ENCODE measurements around the gene PLET1.

The PLET1 gene

GRCh38 chr11:112226831-112227401, 33.7 kb downstream of the PLET1 start:
- TF ChIP-seq POLR2AphosphoS5 (IDR thresholded peaks at IDR 0.05; ENCODE audit: low read depth): no peak
- Histone ChIP-seq H3K27ac (replicated peaks) (peak overlapping the region; percentile 93), H3K4me3 (replicated peaks; ENCODE audit: insufficient read depth, low read length) (peak overlapping the region; percentile 72), H3K27me3 (ENCODE audit: insufficient read depth, poor library complexity, severe bottlenecking) (no peaks in the 10 kb centered on the region)
- DNase-seq (ENCODE audit: low read depth in 1 of 2, low spot score in 1 of 2): no peak

DNA sequence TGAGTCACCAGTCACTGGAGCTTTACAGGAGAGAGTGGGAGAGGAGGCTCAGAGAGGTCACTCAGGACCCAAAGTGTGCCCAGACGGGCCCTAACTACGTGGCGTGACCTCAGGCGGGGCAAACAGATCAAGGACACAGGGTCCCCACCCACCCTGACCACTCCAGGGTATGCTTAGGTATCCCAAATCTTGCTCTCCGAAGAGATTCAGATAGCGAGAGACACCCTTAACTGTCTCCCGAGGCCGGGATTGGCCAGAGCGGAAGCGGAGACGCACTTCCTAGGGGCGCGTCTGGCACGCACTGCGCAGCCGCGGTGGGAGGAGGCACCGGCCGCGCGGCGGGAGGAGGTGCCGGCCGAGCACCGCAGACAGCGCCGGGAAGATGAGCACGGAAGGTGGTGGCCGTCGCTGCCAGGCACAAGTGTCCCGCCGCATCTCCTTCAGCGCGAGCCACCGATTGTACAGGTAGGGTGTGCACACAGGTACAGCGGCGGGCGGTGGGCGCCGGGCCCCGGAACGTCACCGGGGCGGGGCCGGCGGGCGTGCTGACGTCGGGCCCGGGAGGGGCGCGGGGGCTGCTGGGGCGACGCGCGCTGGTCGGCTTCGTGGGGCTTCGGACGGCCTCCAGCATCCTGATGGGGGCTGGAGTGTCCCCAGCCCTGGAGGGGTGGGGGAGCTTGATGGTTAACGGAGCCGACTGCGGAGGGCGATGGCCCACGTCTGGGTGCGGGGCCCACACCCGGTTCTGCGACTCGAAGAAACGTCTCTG, 34.4 kb downstream of the PLET1 start, which contains the start of gene PTS:
Gene PTS, plus strand, starts transcription at position 367 of the 769 bp plus-strand sequence. Its CDS starts 16 bp downstream, at position 383.
- peak within 1 kb of the TSS; percentile 93 for H3K27ac ChIP-seq (replicated peaks)
- peak within 1 kb of the TSS; percentile 72 for H3K4me3 ChIP-seq (replicated peaks; ENCODE audit: insufficient read depth, low read length)
- peak; percentile 69 to 87 for DNase-seq (ENCODE audit: low read depth in 1 of 2, low spot score in 1 of 2)
- H3K27me3 ChIP-seq (ENCODE audit: insufficient read depth, poor library complexity, severe bottlenecking): no peaks in the 10 kb centered on the region
- TF ChIP-seq CTCF (IDR thresholded peaks at IDR 0.05; ENCODE audit: insufficient read depth, low read length): no peak
- no peak for TF ChIP-seq GABPA (IDR thresholded peaks at IDR 0.05; ENCODE audit: low read depth)
- TF ChIP-seq, protein P1, sequence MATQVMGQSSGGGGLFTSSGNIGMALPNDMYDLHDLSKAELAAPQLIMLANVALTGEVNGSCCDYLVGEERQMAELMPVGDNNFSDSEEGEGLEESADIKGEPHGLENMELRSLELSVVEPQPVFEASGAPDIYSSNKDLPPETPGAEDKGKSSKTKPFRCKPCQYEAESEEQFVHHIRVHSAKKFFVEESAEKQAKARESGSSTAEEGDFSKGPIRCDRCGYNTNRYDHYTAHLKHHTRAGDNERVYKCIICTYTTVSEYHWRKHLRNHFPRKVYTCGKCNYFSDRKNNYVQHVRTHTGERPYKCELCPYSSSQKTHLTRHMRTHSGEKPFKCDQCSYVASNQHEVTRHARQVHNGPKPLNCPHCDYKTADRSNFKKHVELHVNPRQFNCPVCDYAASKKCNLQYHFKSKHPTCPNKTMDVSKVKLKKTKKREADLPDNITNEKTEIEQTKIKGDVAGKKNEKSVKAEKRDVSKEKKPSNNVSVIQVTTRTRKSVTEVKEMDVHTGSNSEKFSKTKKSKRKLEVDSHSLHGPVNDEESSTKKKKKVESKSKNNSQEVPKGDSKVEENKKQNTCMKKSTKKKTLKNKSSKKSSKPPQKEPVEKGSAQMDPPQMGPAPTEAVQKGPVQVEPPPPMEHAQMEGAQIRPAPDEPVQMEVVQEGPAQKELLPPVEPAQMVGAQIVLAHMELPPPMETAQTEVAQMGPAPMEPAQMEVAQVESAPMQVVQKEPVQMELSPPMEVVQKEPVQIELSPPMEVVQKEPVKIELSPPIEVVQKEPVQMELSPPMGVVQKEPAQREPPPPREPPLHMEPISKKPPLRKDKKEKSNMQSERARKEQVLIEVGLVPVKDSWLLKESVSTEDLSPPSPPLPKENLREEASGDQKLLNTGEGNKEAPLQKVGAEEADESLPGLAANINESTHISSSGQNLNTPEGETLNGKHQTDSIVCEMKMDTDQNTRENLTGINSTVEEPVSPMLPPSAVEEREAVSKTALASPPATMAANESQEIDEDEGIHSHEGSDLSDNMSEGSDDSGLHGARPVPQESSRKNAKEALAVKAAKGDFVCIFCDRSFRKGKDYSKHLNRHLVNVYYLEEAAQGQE (IDR thresholded peaks at IDR 0.05; ENCODE audit: insufficient replicate concordance, low read depth): peak; percentile 33
- TF ChIP-seq SPI1 (IDR thresholded peaks at IDR 0.05; ENCODE audit: borderline replicate concordance, low read depth): peak; percentile 77
- TF ChIP-seq POLR2AphosphoS5 (IDR thresholded peaks at IDR 0.05; ENCODE audit: low read depth): peak; percentile 79; the same call in 1 of the 2 replicates

DNA sequence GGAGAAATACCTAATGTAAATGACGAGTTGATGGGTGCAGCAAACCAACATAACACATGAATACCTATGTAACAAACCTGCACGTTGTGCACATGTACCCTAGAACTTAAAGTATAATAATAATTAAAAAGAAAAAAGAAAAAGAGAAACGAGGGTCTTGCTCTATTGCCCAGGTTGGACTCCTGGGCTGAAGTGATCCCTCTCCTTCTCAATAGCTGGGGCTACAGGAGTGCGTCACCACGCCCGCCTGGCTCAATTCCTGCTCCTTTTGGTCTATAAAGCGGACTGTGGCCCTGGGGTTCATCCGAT, 35.0 kb downstream of the PLET1 start:
- TF ChIP-seq CTCF (IDR thresholded peaks at IDR 0.05; ENCODE audit: insufficient read depth, low read length) (no peak), SPI1 (IDR thresholded peaks at IDR 0.05; ENCODE audit: borderline replicate concordance, low read depth) (no peak), POLR2AphosphoS5 (IDR thresholded peaks at IDR 0.05; ENCODE audit: low read depth) (no peak), GABPA (IDR thresholded peaks at IDR 0.05; ENCODE audit: low read depth) (no peak)
- TF ChIP-seq, protein P1 (IDR thresholded peaks at IDR 0.05; ENCODE audit: insufficient replicate concordance, low read depth): no peak
- no peak for DNase-seq (ENCODE audit: low read depth in 1 of 2, low spot score in 1 of 2)
- Histone ChIP-seq H3K27me3 (ENCODE audit: insufficient read depth, poor library complexity, severe bottlenecking) (no peaks in the 10 kb centered on the region), H3K27ac (replicated peaks) (peak overlapping the region; percentile 93), H3K4me3 (replicated peaks; ENCODE audit: insufficient read depth, low read length) (peak overlapping the region; percentile 72)

GRCh38 chr11:112223754-112224532, 36.7 kb downstream of the PLET1 start:
- TF ChIP-seq POLR2AphosphoS5 (IDR thresholded peaks at IDR 0.05; ENCODE audit: low read depth) (no peak), GABPA (IDR thresholded peaks at IDR 0.05; ENCODE audit: low read depth) (no peak), CTCF (IDR thresholded peaks at IDR 0.05; ENCODE audit: insufficient read depth, low read length) (no peak), SPI1 (IDR thresholded peaks at IDR 0.05; ENCODE audit: borderline replicate concordance, low read depth) (no peak)
- TF ChIP-seq, protein P1 (IDR thresholded peaks at IDR 0.05; ENCODE audit: insufficient replicate concordance, low read depth): no peak
- H3K27me3 ChIP-seq (ENCODE audit: insufficient read depth, poor library complexity, severe bottlenecking): no peaks in the 10 kb centered on the region
- no peak overlapping the region for H3K4me3 ChIP-seq (replicated peaks; ENCODE audit: insufficient read depth, low read length)
- DNase-seq (ENCODE audit: low read depth in 1 of 2, low spot score in 1 of 2): no peak
- no peak overlapping the region for H3K27ac ChIP-seq (replicated peaks)

Measured in HL-60 (cell line).